HUES6 (cell line): ENCODE data around the gene CXCL11.
A peak's percentile ranks its signal among the peaks of the same experiment; 100 is the strongest.
"Not testable (repeated sequence)": the region's sequence is repeated elsewhere in the genome, so short reads cannot be mapped to it uniquely, and the experiment has no call there.

ENCODE experiments used
- H3K27ac ChIP-seq: 2 replicates; pipeline ENCODE4 v1.7.0; 2013; ENCODE audit warnings: low read depth, mild to moderate bottlenecking, low read length, inconsistent platforms
- H3K27me3 ChIP-seq: 2 replicates; pipeline ENCODE4 v1.6.1; 2013; ENCODE audit warnings: low read length; ENCODE audit not compliant: control insufficient read depth, insufficient read depth
- H3K36me3 ChIP-seq: 2 replicates; pipeline ENCODE4 v1.6.1; 2013; ENCODE audit warnings: low read length; ENCODE audit not compliant: control insufficient read depth, insufficient read depth
- H3K4me1 ChIP-seq: 2 replicates; pipeline ENCODE4 v1.6.1; 2013; ENCODE audit warnings: low read length; ENCODE audit not compliant: control insufficient read depth, insufficient read depth
- H3K4me3 ChIP-seq: 2 replicates; pipeline ENCODE4 v1.5.1; 2013; ENCODE audit warnings: low read depth, low read length
- H3K9ac ChIP-seq: one replicate; pipeline ENCODE4 v1.6.1; 2013; ENCODE audit warnings: mild to moderate bottlenecking, low read length
- H3K9me3 ChIP-seq: 2 replicates; pipeline ENCODE4 v1.6.1; 2013; ENCODE audit warnings: low read depth, low read length; ENCODE audit not compliant: control insufficient read depth, insufficient read depth

CXCL11 gene

DNA sequence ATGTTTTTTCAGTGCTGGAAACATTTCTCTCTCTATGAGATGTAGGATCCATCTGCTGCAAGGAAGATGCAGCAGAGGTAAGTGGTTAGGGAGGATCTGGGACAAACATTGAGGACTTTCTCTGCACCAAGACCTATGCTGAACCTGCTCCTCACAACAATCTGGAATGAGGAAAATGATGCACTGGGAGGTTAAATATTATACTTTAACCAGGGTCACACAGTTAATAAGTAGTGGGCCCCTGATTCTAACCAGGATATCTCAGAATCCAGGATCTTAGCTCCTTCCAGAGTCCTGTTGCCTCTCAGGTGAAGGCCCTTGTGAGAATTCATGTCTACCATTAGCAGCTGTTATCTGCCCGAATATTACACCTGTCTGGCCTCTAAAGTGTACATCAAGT lies 35.6 kb downstream of the CXCL11 start:
- H3K36me3 ChIP-seq = no peaks in the 10 kb centered on the region
- no peak overlapping the region for H3K27ac ChIP-seq
- no peak overlapping the region for H3K9ac ChIP-seq
- no peaks in the 10 kb centered on the region for H3K9me3 ChIP-seq
- no peak overlapping the region for H3K4me3 ChIP-seq
- no peaks in the 10 kb centered on the region; the same call in 1 of the 2 replicates for H3K27me3 ChIP-seq
- no peaks in the 10 kb centered on the region for H3K4me1 ChIP-seq

DNA sequence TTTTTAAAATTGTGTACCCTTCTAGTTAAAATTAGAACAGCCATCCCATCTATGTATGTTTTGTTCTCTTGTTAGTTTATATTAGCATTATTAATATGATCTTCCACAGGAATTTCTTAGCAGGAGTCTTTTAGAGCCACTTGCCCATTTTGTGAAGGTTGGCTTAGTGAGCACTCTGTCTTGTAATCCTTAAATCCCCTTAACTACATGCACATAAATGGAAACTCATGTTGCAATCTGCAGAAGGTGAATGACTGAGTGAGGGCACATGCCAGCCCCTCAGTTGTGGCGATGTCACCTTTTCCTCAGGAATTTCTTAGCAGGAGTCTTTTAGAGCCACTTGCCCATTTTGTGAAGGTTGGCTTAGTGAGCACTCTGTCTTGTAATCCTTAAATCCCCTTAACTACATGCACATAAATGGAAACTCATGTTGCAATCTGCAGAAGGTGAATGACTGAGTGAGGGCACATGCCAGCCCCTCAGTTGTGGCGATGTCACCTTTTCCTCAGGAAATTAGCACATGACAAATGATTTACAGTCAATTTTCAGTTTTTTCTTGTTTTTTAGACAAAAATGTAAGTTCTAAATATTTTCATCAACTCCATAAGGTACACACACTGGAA lies 37.2 kb downstream of the CXCL11 start:
- H3K4me3 ChIP-seq, H3K9ac ChIP-seq, H3K4me1 ChIP-seq, H3K27ac ChIP-seq, H3K9me3 ChIP-seq, H3K27me3 ChIP-seq, H3K36me3 ChIP-seq: not testable (repeated sequence)

DNA sequence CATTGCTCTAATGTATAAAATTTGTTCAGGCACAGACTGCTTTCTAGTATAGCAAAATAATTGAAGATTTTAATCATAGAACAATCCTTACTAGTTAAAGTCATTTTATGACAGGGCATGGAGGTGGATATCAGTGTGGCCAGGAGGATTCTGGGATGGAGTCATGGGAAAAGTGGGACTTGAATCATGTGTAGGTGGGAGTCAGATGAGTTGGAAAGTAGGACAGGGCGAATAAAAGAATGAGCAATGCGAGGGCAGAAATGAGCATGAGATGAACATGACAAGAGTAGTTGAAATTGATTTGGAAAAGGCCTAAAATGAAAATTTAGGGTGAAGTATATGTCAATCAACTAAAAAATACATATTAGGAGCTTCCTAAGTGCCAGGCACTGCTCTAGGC lies 37.9 kb downstream of the CXCL11 start:
- Histone ChIP-seq H3K9me3 (no peaks in the 10 kb centered on the region), H3K27me3 (no peaks in the 10 kb centered on the region), H3K4me3 (no peak overlapping the region), H3K27ac (no peak overlapping the region), H3K36me3 (no peaks in the 10 kb centered on the region), H3K9ac (no peak overlapping the region), H3K4me1 (no peaks in the 10 kb centered on the region)

DNA sequence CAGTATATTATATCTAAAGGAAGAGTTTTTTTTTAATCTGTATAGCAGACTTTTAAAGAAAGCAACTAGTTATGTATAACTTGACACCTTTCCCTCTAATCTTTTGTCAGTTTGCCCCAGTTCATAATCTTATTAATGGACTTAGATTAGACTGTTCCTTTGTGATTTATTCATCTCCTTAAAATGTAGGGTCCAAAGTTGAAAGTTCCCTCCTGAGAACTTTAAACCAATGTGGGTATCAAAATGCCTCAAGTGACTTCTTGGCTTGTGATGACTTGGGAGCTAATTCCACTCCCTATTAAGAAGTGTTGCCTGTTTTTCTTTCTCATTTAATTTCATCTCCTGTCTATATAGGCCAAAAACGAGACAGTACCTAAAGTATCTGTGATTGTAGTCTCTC lies 38.8 kb downstream of the CXCL11 start:
- no peaks in the 10 kb centered on the region for H3K27me3 ChIP-seq
- no peak overlapping the region for H3K9ac ChIP-seq
- H3K36me3 ChIP-seq = no peaks in the 10 kb centered on the region
- no peak overlapping the region for H3K27ac ChIP-seq
- no peaks in the 10 kb centered on the region for H3K9me3 ChIP-seq
- H3K4me1 ChIP-seq = no peaks in the 10 kb centered on the region
- no peak overlapping the region for H3K4me3 ChIP-seq

DNA sequence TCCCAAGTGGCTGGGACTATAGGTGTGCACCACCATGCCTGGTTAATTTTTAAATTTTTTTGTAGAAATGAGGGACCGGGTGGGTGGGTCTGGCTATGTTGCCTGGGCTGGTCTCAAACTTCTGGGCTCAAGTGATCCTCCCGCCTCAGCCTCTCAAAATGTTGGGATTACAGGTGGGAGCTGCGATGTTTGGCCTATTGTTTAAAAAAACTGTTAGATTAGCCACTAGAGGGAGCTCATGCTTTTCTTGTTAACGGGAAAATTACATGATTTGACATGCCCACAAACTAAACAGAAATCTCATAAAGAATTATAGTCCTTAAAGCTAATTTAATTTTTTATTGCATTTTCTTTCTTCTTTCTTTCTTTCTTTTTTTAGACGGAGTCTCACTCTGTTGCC lies 40.1 kb downstream of the CXCL11 start:
- no peaks in the 10 kb centered on the region for H3K9me3 ChIP-seq
- H3K36me3 ChIP-seq = no peaks in the 10 kb centered on the region
- no peaks in the 10 kb centered on the region for H3K4me1 ChIP-seq
- H3K9ac ChIP-seq = no peak overlapping the region
- no peaks in the 10 kb centered on the region for H3K27me3 ChIP-seq
- H3K4me3 ChIP-seq = no peak overlapping the region
- no peak overlapping the region for H3K27ac ChIP-seq

DNA sequence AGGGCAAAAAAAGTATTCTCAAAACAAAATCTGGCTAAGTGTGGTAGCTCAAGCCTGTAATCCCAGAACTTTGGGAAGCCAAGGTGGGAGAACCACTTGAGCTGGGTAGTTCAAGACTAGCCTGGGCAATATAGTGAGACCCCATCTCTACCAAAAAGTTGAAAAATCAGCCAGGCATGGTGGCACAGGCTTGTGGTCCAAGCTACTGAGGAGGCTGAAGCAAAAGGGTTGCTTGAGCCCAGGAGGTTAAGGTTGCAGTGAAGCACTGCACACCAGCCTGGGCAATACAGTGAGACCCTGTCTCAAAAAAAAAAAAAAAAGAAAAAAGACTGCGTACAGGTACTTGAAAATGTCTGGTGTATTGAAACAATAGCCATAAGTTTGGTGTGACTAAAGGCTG lies 43.4 kb downstream of the CXCL11 start:
- Histone ChIP-seq H3K27me3 (no peaks in the 10 kb centered on the region), H3K9me3 (no peaks in the 10 kb centered on the region), H3K4me1 (peaks cover 7% of the 10 kb centered on the region), H3K27ac (no peak overlapping the region), H3K36me3 (peaks cover 3% of the 10 kb centered on the region), H3K4me3 (no peak overlapping the region), H3K9ac (no peak overlapping the region)

DNA sequence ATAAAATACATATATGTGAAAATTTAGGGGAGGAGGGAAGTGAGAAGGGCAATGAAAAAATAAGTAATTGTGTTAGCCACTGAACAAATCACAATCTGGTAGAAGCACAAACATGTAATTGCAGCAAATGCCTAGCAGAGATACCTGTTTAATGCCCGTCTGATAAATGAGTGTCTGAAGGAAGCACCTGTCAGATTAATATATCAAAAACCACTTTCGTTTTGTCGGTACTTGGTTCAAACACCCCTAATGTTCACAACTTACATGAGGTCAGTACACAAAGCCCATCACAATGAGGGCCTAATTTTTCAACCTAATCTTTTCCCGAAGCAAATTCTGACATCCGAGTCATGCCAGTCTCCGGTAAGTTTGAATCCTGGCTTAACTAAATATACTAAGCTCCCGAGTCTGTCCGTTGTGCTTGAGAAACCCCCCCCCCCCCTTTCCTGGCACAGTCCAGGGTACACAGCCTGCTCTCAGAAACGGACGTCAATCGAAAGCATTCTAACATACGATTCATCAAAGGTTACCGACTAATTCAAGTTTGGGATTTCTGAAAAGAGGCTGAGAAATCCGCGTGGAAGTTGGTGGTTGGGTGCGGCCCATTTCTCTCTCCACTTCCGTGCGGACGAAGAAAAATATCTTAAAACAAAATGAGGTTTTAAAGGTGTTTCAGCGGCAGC lies 45.9 kb downstream of the CXCL11 start:
- Histone ChIP-seq H3K27me3 (no peaks in the 10 kb centered on the region), H3K4me1 (peaks cover 7% of the 10 kb centered on the region), H3K9ac (peak overlapping the region; percentile 93), H3K4me3 (peak overlapping the region; percentile 95), H3K9me3 (no peaks in the 10 kb centered on the region), H3K36me3 (peaks cover 3% of the 10 kb centered on the region), H3K27ac (peak overlapping the region; percentile 73; the same call in 1 of the 2 replicates)

DNA sequence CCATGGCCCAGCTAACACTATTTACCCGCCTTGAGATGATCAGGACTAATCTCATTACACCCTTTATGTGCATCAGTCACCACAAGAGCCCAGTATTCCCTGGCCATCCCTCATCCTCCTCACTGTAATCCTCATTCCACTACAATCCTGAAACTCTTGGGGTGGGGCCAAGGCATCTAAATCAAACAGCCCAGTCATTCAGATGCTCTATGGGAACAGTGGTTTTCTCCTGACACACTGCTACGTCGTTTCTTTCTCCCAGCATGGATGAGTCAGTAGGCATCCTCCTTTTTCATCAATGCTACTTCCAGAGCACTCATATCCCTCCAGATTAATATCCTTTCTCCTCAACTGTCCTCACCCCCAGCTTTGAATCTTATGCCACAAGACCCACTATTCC lies 50.8 kb downstream of the CXCL11 start:
- peaks cover 25% of the 10 kb centered on the region for H3K36me3 ChIP-seq
- peaks cover 7% of the 10 kb centered on the region for H3K4me1 ChIP-seq
- H3K4me3 ChIP-seq = no peak overlapping the region
- no peaks in the 10 kb centered on the region for H3K27me3 ChIP-seq
- H3K9ac ChIP-seq = no peak overlapping the region
- H3K27ac ChIP-seq = no peak overlapping the region
- no peaks in the 10 kb centered on the region for H3K9me3 ChIP-seq
